ENCODE data around the gene FAM120B. TPM values are rescaled to one million over a fixed set of nuclear protein-coding genes. Genes with fewer than 3 reads are reported as not detected.

Gene FAM120B
- total RNA-seq, 1 donor from 2014 or later = 33.7 TPM

DNA sequence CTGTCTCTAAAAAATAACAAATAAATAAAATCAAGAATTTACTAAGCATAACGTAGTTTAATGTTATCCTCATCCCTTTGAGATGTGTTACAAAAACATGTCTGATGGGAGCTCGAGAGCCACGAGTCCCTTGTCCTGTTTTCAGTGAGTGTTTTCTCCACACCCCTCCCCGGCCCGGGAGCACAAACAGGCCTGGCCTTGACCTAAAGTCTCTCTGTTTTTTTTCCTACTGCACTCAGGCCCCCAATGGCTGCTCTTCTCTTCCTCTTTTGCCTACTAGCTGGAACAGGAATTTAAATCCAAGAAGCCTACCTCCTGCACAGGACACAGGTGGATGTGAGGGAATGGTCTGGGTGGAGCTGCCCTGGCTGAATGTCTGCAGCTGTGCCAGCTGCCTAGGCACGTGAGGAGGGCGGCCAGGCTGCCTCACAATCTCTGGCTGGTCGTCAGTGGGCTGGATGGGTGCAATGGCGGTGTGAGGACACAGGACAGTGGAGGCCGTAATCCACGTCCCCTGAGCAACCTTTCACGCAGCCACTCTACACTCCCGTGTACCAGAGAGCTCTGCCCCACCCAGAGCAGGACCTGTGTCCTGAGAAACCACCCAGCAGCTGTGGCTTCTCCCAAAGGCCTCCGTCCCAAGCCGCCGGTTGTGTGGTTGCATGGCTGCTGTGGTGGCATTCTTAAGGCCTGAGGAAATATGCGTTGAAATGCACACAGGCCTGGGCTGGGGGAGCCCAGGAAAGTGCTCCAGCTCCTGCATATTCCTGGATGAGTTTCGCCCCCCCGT is 117.5 kb downstream of the FAM120B start:
- Mint-ChIP-seq H3K4me1 (peaks cover 23% of the 10 kb centered on the region), H3K36me3 (ENCODE audit: low read depth) (no peaks in the 10 kb centered on the region), H3K9me3 (no peaks in the 10 kb centered on the region), H3K4me3 (no peak overlapping the region), H3K27me3 (ENCODE audit: low read depth) (no peaks in the 10 kb centered on the region), H3K27ac (ENCODE audit: unreplicated experiment) (no peak overlapping the region)
- DNase-seq (ENCODE audit: low read depth, low spot score) = no peak
- TF ChIP-seq, protein P1, sequence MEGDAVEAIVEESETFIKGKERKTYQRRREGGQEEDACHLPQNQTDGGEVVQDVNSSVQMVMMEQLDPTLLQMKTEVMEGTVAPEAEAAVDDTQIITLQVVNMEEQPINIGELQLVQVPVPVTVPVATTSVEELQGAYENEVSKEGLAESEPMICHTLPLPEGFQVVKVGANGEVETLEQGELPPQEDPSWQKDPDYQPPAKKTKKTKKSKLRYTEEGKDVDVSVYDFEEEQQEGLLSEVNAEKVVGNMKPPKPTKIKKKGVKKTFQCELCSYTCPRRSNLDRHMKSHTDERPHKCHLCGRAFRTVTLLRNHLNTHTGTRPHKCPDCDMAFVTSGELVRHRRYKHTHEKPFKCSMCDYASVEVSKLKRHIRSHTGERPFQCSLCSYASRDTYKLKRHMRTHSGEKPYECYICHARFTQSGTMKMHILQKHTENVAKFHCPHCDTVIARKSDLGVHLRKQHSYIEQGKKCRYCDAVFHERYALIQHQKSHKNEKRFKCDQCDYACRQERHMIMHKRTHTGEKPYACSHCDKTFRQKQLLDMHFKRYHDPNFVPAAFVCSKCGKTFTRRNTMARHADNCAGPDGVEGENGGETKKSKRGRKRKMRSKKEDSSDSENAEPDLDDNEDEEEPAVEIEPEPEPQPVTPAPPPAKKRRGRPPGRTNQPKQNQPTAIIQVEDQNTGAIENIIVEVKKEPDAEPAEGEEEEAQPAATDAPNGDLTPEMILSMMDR (conservative IDR thresholded peaks at IDR 0.05) = no peak

DNA sequence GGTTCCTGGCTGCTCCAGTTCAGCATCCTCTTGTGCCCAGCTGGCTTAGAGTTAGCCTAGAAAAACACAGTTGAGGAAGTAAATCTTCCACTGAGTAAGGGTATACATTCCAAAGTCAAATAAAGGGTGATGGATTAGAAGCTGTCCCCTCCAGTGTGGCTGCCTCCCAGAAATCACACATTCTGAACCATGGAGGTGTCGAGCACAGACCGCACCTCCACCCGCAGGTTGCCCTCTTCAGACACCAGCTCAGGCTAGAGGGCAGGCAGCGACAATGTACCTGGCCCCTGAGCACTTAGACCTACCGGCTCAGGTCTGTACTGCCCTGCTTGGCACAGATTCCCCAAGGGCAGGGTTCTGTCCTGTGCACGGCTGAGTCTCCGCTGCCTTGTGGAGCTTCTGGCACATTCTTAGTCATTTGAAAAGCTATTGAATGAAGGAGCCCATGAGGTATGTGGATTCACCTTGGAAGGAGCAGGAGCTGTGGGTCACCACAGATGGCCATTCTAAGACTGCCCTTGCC is 118.1 kb downstream of the FAM120B start:
- Mint-ChIP-seq H3K4me3 (no peak overlapping the region), H3K27ac (ENCODE audit: unreplicated experiment) (no peak overlapping the region), H3K27me3 (ENCODE audit: low read depth) (no peaks in the 10 kb centered on the region), H3K9me3 (no peaks in the 10 kb centered on the region), H3K4me1 (peaks cover 26% of the 10 kb centered on the region), H3K36me3 (ENCODE audit: low read depth) (no peaks in the 10 kb centered on the region)
- no peak for DNase-seq (ENCODE audit: low read depth, low spot score)
- TF ChIP-seq, protein P1 (conservative IDR thresholded peaks at IDR 0.05) = no peak

DNA sequence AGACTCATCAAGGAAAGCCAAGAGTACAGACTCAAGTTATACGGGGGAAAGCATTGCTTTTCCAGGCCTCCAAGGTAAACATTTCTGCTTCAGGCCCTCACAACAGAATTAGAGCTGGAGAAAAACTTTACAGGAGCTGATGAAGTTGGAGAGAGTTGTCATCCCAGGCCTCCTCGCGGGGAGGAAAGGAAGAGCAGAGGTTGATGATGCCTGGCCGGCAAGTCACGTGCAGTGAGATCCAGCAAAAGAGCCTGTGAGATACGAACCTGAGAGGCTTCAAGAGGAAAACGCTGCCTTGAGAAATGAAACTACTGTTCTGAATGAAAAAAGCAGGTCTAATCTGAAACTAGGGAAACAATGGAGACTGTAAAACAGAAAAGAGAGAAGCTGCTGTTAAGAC is 122.9 kb downstream of the FAM120B start:
- DNase-seq (ENCODE audit: low read depth, low spot score) = no peak

DNA sequence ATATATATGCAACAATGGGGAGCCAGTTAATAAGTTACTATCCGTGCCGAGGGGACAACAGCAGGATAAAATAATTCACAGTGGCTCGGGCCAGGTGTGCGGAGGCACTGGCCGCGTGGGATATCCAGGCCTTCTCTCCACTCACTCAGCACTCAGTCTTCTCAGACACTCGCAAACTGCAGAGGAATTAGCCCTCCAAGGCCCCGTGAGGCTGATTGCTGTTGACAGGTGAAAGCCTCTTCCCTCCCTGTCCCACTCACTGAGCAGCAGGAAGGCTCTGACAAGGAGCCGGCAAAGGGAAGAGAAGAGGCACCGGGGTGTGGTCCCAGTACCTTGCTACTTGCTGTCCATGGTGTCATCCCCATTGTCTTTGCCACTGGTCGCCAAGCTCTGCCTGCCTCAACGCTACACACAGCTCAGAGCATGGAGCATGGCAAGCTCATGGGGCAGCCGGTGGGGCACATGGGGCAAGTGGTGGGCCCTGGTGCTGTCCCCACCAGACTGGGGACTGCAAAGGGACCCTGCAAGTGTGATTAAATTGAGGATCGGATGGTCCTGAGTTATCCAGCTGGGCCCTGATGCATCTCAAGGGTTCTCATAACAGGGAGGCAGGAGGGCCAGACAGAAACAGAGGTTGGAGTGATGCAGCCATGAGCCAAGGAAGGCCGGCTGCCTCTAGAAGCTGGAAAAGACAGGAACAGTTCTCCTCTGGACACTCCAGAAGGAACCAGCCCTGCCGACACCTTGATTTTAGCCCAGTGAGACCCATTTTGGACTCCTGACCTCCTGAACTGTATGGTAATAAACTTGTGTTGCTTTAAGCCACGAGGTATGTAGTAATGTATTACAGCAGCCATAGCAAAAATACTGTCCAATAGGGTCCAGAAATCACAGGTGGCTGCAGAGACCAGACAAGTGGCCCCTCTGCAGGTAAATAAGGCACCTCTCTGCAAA is 126.9 kb downstream of the FAM120B start:
- Mint-ChIP-seq H3K4me1 (peaks cover 12% of the 10 kb centered on the region), H3K27me3 (ENCODE audit: low read depth) (no peaks in the 10 kb centered on the region)
- no peak for DNase-seq (ENCODE audit: low read depth, low spot score)

More for the DNA sequence above, 122.9 kb downstream of the FAM120B start:
- Mint-ChIP-seq H3K27ac (ENCODE audit: unreplicated experiment) (no peak overlapping the region), H3K36me3 (ENCODE audit: low read depth) (no peaks in the 10 kb centered on the region), H3K4me3 (no peak overlapping the region), H3K27me3 (ENCODE audit: low read depth) (no peaks in the 10 kb centered on the region), H3K4me1 (peaks cover 23% of the 10 kb centered on the region), H3K9me3 (no peaks in the 10 kb centered on the region)
- TF ChIP-seq, protein P1 (conservative IDR thresholded peaks at IDR 0.05) = no peak

More for the DNA sequence above, 126.9 kb downstream of the FAM120B start:
- Mint-ChIP-seq H3K4me3 (no peak overlapping the region), H3K36me3 (ENCODE audit: low read depth) (peaks cover 4% of the 10 kb centered on the region), H3K9me3 (peaks cover 4% of the 10 kb centered on the region), H3K27ac (ENCODE audit: unreplicated experiment) (no peak overlapping the region)
- TF ChIP-seq, protein P1 (conservative IDR thresholded peaks at IDR 0.05) = no peak

Measured in neural crest cell (in vitro differentiated cells).